HG03469 (cell line): ENCODE results near the gene SPAG7.
A peak's percentile ranks its signal among the peaks of the same experiment; 100 is the strongest.

ENCODE experiments used
- ATAC-seq: cut with Tn5 transposase; IDR thresholded peaks from one replicate; pipeline ENCODE4 v1.9.1; 2021; ENCODE audit warnings: mild to moderate bottlenecking, moderate library complexity, moderate number of reproducible peaks; ENCODE audit not compliant: unreplicated experiment

The SPAG7 gene, protein sequence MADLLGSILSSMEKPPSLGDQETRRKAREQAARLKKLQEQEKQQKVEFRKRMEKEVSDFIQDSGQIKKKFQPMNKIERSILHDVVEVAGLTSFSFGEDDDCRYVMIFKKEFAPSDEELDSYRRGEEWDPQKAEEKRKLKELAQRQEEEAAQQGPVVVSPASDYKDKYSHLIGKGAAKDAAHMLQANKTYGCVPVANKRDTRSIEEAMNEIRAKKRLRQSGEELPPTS

GRCh38 chr17:4967539-4968485 lies at the start of gene SPAG7:
SPAG7 (minus strand) TSS chr17:4967817; CDS start chr17:4967804, 13 bp downstream.
- peak; percentile 32 for ATAC-seq

DNA sequence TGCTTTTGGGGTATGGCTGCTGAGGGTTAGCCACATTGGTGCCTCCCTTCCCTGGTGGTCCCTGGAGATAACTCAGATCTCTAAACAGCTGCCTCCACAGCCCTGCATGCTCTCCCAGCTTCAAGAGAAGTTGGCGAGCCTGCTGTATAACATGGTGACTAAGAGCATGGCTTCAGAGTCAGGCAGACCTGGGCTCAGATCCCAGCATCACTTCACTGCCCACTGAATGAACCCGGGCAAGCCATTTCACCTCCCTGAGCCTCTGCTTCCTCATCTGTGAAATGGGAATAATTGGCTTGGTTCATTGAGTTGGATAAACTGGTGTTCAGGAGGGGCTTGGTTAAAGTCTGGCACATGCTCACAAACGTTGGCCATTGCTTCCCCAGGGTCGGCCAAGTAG lies 46.7 kb upstream of the SPAG7 start:
- no peak for ATAC-seq

GRCh38 chr17:5011928-5012327 lies 44.3 kb upstream of the SPAG7 start:
- ATAC-seq = no peak

- ATAC-seq = no peak
Measured at GRCh38 chr17:5003214-5003867, 35.7 kb upstream of the SPAG7 start.

- ATAC-seq = no peak
Measured at GRCh38 chr17:5002121-5002788, 34.6 kb upstream of the SPAG7 start.

DNA sequence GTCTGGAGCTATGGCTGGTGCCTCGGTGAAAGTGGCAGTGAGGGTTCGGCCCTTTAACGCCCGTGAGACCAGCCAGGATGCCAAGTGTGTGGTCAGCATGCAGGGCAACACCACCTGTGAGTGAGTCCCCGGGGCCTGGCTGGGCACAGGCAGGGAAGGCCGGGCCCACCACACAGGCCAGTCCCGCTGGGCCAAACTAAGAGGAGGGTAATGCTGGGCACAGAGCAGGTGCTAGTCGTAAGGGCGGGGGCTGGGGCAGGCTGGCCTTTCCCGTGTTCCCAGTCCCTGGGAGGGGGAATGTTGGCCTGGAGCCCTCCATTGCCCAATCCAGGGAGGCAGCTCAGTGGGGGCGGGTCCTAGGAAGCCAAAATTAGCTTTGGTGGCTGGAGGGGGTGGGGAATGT lies 32.6 kb upstream of the SPAG7 start:
- no peak for ATAC-seq

- ATAC-seq = no peak
Measured at GRCh38 chr17:4999430-5000093, 31.9 kb upstream of the SPAG7 start.

- ATAC-seq = no peak
Measured at GRCh38 chr17:4998732-4999429, 31.3 kb upstream of the SPAG7 start.

DNA sequence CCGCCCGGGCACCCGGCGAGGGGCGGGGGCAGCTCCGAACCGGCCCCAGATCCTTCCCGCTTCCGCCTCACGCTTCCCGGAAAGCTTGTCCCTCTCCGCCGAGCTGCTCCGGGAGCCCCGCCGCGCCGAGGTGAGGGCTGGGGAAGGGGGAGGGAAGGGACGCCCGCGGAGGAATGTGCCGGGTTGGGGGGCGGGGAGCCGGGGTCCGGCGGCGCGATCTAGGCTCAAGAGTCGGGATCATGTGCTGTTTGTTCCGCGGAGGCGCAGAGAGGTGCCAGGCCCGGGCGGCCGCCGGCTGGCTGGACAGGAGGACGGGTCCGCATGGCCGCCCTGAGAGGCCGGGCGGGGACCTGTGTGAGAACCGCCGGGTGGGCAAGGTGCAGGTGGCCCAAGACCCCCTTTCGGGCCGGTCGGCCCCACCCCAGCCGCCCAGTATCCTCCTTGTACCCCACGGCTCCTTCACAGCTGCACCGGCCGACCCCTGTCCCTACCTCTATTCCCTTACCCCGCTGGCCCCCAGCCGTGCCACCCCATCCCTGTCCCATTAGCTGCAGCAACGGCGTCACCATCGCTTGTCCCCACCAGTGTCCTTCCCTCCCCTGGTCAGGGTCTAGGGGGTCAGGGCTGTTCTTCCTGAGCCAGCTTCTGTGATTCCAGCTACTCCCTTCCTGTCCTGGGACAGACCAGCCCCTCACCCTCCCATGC lies 30.6 kb upstream of the SPAG7 start:
- ATAC-seq = no peak

- ATAC-seq = peak; percentile 69
Measured at GRCh38 chr17:4997302-4998026, 29.8 kb upstream of the SPAG7 start, which contains the start of the genes INCA1 and KIF1C. INCA1 (minus strand) TSS chr17:4997522; CDS start chr17:4994437, 3,085 bp downstream. KIF1C (plus strand) TSS chr17:4997950; CDS start chr17:5000247, 2,297 bp downstream.

DNA sequence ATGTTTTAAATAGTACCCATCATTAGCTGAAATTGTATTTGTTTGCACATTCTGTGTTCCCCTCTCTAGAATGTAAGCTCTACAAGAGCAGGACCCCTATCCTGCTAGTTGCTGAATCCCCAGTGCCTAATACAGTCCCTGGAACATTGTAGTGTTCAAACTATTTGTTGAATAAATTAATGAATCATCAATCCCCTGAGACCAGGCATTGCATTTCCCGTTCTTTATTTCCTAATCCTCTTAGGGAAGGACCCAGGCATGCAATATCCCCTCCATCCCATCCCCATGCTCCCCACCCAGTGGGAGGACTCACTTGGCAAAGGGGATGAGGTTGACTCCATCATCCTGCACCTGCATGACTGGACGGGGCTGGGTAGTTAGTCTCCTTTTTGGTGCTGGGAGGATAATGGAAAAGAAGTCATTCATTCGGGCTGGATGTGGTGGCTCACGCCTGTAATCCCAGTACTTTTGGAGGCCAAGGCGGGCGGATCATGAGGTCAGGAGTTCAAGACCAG lies 26.5 kb upstream of the SPAG7 start:
- ATAC-seq = no peak

DNA sequence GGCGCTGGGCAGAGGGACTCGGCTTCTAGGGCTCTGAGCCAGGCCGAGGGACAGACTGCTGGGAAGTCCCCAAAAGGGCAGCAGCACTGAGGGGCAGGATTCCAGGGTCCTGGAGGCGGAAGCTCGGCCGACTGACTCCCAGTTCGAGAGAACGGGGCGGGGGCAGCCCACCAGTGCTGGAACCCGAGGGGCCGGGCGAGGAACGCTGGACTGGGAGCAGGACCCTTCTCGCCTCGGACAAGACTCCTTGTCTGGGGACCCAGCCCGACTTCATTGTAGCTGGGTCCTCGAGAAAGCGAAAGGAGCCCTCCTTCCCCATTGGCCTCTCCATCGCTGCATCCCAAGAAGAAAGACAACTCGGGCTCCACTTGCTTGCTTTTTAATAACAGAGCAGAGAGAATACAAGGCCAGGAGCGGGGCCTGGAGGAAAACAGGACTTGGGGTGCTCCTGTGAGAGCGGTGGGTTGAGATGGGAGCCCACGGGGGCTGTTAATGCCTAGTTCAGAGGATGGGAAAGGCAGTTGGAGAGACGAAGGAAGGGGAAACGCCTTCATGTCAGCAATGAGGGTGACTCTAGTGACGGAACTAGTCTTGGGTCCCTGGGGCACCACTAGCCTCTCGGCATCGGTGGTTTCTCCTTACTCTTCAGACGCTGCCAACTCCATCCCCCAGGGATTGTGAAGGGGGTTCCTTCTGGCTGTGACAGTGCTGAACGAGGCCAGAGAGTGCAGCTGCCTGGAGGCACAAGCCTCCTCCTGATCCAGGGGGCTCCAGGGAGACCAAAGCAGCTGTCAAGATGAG lies 20.4 kb upstream of the SPAG7 start:
- no peak for ATAC-seq

DNA sequence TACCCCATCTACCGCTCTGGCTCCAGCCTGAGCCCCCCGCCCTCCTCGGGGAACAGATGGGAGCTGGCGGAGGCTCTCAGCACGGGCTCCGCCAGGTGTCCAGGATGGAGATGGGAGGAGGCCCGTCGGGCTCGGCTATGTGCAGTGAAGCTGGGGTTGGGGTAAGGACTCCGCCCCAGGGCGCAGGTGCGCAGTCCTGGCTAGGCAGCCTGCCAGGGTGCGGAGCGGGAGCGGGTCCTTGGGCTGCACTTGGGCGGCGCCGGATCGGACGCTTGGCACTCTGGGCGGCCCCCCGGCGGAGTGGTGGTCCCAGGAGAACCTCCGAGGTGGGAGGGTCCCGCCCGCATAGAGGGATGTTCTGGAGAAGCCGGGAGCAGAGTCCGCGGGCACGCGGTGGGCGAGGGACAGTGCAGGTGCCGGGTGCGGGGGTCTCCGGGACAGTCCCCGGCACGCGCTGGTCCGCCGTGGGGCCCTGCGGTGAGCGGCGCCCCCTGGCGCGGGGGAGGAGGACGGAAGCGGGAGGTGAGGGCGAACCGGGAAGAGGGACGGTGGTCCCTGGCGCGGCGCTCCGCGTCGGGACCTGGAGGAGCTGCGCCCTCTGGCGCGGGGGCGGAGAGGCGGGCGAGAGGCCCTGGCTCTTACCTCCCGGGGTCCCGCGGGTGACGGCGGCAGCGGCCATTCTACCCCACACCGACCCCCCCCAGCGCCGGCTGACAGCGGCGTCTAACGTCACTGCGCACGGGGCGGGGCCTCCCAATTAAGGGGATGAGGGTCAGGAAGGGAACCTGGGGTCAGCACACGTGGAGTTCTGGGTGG lies 19.5 kb upstream of the SPAG7 start, which contains the start of gene CAMTA2:
TSS of gene CAMTA2 (minus strand) at position 725 of the 816 bp plus-strand sequence. CDS start 1,453 bp downstream, outside the sequence.
- no peak for ATAC-seq

- no peak for ATAC-seq
Measured at GRCh38 chr17:4986403-4986802, 18.8 kb upstream of the SPAG7 start.

DNA sequence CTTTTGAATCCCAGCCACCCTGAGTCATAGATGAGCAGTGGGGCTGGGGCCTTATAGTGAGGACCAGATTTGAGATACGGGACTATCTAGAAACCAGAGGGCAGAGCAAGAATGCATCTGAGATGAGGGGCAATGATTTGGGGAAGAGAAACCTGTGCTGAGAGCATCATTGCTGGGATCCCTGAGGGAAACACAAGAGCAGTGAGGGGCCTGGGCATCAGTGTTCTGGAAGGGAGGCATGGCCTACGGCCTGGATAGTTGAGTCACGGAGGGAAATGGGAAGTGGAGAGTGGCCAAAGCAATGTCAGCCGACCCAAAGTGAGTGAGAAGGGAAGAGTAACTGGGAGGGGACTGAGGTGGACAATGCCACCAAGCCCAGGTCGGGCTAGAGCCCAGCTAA lies 14.7 kb upstream of the SPAG7 start:
- no peak for ATAC-seq

DNA sequence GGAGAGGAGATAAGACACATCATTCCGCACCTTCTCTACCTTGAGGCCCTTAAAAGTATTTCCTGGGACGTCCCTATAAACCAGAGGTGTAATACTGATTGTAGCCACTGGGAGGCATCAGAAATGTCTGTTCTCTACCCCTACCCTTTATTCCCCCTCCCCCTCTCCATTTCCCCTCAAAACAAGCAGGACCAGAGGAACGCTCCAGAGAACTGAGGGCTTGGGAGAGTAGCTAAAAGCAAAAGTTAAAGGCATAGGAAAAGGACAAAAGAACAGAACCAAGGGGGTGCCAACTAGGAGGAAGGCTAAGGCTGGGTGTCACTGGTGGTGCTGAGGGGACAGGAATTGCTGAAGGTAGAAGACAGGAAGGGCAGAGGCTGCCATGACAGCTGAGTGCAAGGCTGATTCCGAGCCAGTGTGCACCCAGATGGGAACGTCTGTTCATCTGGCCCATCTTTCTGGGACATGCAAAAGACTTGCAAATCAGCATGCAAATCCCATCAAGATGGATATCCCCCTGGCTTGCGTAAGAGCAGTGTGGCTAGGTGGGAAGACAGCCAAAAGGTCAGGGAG lies 13.1 kb upstream of the SPAG7 start:
- no peak for ATAC-seq
